Measurements from ENCODE around the gene RABGGTA. TPM values are rescaled to one million over a fixed set of nuclear protein-coding genes. Genes with fewer than 3 reads are reported as not detected.

Gene RABGGTA
- total and polyA plus RNA-seq, 9 of the 15 experiments (the other 6 are each of a cell fraction or from before 2014, with no cell fraction given): 4.5 to 24.2 (median 15.5) TPM

GRCh38 chr14:24299255-24300191, 28.1 kb upstream of the RABGGTA start, which contains the start of the genes DHRS1 and NOP9 (continued):
- TF ChIP-seq, protein P1, sequence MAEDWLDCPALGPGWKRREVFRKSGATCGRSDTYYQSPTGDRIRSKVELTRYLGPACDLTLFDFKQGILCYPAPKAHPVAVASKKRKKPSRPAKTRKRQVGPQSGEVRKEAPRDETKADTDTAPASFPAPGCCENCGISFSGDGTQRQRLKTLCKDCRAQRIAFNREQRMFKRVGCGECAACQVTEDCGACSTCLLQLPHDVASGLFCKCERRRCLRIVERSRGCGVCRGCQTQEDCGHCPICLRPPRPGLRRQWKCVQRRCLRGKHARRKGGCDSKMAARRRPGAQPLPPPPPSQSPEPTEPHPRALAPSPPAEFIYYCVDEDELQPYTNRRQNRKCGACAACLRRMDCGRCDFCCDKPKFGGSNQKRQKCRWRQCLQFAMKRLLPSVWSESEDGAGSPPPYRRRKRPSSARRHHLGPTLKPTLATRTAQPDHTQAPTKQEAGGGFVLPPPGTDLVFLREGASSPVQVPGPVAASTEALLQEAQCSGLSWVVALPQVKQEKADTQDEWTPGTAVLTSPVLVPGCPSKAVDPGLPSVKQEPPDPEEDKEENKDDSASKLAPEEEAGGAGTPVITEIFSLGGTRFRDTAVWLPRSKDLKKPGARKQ (CRISPR knock-in tag; IDR thresholded peaks at IDR 0.05): no peak
- TF ChIP-seq NUFIP1 (IDR thresholded peaks at IDR 0.05; ENCODE audit: partially characterized antibody): no peak
- TF ChIP-seq CTCFL (IDR thresholded peaks at IDR 0.05; ENCODE audit: borderline replicate concordance, insufficient read depth, low read depth, low read length, poor library complexity, severe bottlenecking): no peak
- no peak for TF ChIP-seq ZNF197 (CRISPR knock-in tag; IDR thresholded peaks at IDR 0.05; ENCODE audit: low read depth)
- TF ChIP-seq SNIP1 (IDR thresholded peaks at IDR 0.05; ENCODE audit: low read depth): no peak
- TF ChIP-seq, protein P2, sequence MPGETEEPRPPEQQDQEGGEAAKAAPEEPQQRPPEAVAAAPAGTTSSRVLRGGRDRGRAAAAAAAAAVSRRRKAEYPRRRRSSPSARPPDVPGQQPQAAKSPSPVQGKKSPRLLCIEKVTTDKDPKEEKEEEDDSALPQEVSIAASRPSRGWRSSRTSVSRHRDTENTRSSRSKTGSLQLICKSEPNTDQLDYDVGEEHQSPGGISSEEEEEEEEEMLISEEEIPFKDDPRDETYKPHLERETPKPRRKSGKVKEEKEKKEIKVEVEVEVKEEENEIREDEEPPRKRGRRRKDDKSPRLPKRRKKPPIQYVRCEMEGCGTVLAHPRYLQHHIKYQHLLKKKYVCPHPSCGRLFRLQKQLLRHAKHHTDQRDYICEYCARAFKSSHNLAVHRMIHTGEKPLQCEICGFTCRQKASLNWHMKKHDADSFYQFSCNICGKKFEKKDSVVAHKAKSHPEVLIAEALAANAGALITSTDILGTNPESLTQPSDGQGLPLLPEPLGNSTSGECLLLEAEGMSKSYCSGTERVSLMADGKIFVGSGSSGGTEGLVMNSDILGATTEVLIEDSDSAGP (CRISPR knock-in tag; IDR thresholded peaks at IDR 0.05): no peak
- TF ChIP-seq PCBP2 (IDR thresholded peaks at IDR 0.05; ENCODE audit: low read depth, low read length, poor library complexity, severe bottlenecking): no peak
- no peak for TF ChIP-seq HDAC6 (IDR thresholded peaks at IDR 0.05; ENCODE audit: low read depth, low read length)
- 0 out of 2 replicates have a peak, but pooled peaks have one; percentile 44 for TF ChIP-seq ARID4B (CRISPR knock-in tag; IDR thresholded peaks at IDR 0.05)
- TF ChIP-seq SPI1 (IDR thresholded peaks at IDR 0.05; ENCODE audit: borderline replicate concordance, low read depth, low read length): no peak
- peak; percentile 29 for TF ChIP-seq CCNT2 (IDR thresholded peaks at IDR 0.05; ENCODE audit: borderline replicate concordance, extremely low read depth, insufficient read length, low read depth, low read length)
- no peak for TF ChIP-seq RBM22 (IDR thresholded peaks at IDR 0.05; ENCODE audit: low read depth, low read length, poor library complexity, severe bottlenecking)
- TF ChIP-seq SRSF9 (IDR thresholded peaks at IDR 0.05; ENCODE audit: borderline replicate concordance, low read depth, low read length): no peak
- TF ChIP-seq ZNF253 (CRISPR knock-in tag; conservative IDR thresholded peaks at IDR 0.05): no peak
- TF ChIP-seq HDAC3 (IDR thresholded peaks at IDR 0.05; ENCODE audit: borderline replicate concordance, partially characterized antibody): no peak
- no peak for TF ChIP-seq FUS (optimal IDR thresholded peaks at IDR 0.05; ENCODE audit: low read depth, low read length)

Measured in K562 (cell line).